ENCODE data around the gene TTN.

TTN gene

GRCh38 chr2:178807227-178808008, at the start of gene TTN:
TSS of gene TTN (minus strand) at chr2:178807423. CDS start at chr2:178804642, 2,781 bp downstream.
- no peak for DNase-seq

GRCh38 chr2:178855151-178855550, 47.9 kb upstream of the TTN start:
- DNase-seq = no peak

DNA sequence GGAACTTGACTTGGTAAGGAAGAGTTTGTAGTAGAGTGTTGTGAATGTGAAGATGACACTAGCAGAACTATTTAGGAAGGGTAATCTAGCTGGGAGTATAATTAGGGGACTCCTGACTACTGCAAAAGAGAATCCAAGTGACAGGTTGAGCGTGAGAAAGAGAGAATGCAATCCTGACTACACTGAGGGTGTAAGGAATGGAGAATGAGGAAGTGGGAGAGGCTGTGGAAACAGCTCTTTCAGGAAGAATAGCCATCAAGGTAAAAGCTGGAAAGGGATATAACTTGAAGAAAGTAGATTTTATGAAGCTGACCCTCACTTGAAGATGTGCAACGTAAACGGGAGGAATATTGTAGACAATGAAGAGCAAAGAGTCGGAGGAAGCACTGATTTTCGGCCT, 41.1 kb upstream of the TTN start:
- DNase-seq = no peak

DNA sequence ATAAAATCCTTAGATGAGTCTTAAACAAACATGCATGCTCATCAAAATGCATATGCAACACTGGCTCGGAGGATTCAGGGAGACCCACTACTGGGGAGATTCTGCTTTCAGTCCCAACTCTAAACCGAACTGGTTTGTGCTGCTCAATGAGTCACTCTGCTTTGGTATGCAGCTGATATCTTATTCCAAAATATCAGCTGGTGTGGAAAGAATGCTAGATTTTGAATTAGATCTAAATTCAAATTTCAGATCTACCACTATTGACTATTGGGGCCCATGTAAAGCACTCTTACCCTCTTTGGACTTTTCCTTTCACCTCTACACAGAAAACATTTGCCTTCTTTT, 39.2 kb upstream of the TTN start:
- no peak for DNase-seq

- no peak for DNase-seq
Observed at GRCh38 chr2:178845566-178846457, 38.6 kb upstream of the TTN start.

GRCh38 chr2:178844701-178845100, 37.5 kb upstream of the TTN start:
- no peak for DNase-seq

GRCh38 chr2:178844269-178844668, 37.0 kb upstream of the TTN start:
- no peak for DNase-seq

- no peak for DNase-seq
Observed at GRCh38 chr2:178843697-178844096, 36.5 kb upstream of the TTN start.

DNA sequence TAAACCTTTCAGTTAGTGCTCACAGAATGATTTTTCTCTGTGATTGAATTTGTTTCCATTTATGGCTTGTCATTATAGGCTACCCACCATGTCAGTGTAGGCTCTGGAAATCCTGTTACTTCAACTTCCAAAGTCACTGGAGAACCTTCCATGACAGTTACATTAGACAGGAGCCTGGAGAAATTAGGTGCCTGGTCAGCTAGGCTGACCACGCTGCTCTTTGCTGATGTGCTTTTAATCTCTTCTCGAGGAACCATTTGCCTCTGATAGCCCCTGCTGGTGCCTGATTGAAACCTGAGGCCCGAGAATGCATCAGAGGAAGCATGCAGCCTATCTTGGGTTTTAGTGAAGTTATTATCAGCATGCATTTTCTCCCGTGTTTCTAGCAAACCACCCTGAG, 29.6 kb upstream of the TTN start:
- no peak for DNase-seq

- no peak for DNase-seq
Observed at GRCh38 chr2:178834086-178834485, 26.9 kb upstream of the TTN start.

DNA sequence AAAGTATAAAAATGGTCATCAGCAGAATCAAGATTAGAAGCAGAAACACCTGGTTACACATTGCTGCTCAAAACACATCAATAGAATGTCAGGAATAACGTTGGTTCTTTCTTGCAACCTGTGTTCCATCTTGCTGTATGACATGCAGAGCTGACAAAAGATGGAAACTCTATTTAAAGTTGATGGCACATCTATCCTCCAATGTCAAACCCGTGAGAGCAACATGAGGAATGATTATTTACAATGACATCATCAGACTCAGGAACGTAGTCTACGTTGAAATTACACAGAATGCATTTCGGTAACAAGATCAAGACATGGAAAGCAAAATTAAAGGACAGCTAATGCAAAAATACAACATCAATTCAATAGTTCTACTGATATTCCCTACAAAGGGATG, 26.2 kb upstream of the TTN start:
- DNase-seq = no peak

DNA sequence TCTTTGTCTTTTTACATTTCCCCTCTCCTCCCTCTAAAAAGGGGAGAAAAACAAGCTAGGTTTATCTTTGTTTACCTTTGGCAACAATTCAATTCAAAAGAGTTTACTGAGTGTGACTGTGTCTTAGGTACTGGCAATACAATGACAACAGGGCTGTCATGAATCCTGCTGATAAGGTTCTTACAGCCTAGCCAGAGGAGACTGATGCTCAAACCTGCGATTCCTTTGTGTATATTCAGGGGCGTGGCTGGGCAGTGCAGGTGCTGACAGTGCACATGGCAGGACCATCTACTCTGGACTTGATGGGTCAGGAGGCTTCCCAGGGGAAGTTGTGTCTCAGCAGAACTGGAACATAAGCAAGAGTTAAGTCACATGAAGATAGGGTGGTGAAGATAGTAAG, 23.2 kb upstream of the TTN start:
- DNase-seq = no peak

DNA sequence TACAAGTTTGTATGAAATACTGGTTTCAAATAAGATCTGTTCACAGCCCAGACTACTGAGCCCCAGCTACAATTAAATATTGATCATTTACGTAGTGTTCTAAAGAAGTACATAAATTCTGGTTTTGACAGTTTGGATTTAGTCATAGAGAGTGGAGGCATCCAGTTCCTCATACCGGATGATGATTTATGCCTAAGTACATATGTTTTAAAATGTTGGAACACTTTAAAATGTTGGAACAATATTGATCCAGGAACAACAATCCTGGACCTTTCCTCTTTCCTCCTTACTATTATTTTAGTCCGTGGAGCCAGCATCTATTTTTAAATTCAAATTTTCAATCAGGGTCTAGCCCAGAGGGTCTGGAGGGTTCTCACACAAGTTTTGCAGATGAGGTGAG, 22.8 kb upstream of the TTN start:
- no peak for DNase-seq

GRCh38 chr2:178829299-178829960, 22.2 kb upstream of the TTN start:
- no peak for DNase-seq

DNA sequence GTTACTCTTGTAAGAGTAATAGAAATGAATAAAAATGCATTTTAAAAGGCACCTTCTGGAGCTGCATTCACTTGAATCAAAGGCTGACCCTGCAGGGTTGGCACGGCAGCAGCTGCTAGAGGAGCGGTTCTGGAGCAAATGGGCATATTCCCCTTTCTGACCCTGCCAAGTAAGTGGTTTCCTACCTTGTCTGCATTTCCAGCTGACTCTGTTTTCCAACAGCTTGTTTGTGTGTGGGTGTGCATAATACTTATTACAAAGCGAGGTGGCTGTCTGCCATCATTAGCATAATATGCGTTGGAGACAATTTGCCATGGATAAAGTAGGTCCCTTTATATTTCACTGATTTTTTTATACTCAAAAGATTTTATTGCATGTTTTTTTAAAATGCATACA, 21.3 kb upstream of the TTN start:
- DNase-seq = no peak

DNA sequence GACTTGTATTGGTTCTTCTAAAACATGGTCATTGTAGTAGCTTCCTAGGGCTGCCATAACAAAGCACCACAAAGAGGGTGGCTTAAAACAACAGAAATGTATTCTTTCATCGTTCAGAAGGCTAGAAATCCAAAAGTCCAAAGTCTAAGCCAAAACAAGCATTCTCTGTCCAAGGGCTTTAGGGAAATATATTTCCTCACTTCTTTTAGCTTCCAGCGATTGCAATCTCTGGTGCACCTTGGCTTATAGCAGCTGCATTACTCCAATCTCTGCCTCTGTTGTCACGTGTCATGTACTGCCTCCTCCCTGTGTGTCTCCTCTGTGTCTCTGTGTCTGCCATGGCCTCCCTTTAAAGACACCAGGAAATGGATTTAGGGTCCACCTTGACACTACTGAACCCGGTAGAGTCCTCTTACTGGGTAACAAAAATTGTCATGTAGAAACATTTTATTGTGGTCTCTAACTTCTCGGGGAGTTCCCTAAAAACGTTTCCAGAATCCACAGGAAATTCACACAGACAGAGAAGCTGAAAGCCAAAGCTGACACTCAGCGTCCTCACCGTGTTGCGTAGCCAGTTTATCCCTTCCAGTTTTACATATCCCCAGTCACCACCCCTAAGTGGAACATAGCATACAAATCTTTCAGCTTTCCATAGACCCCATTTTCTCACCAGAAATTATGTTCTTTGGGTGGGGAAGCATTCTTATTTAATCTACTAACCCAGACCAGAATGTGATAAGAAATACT, 20.7 kb upstream of the TTN start:
- DNase-seq = no peak

- no peak for DNase-seq
Observed at GRCh38 chr2:178827111-178827510, 19.9 kb upstream of the TTN start.

GRCh38 chr2:178825183-178825582, 18.0 kb upstream of the TTN start:
- DNase-seq = no peak

DNA sequence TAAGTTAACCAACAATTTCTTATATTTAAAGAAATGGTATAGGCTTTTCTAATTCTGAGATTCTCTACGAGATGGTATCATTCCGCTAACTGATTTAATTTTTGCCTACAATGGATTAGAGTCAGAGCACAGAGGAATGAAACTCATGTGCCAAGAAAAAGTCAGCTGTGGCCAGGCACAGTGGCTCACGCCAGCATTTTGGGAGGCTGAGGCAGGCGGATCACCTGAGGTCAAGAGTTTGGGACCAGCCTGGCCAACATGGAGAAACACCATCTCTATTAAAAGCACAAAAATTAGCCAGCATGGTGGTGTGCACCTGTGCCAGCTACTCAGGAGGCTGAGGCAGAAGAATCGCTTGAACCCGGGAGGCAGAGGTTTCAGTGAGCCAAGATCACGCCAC, 17.0 kb upstream of the TTN start:
- no peak for DNase-seq

DNA sequence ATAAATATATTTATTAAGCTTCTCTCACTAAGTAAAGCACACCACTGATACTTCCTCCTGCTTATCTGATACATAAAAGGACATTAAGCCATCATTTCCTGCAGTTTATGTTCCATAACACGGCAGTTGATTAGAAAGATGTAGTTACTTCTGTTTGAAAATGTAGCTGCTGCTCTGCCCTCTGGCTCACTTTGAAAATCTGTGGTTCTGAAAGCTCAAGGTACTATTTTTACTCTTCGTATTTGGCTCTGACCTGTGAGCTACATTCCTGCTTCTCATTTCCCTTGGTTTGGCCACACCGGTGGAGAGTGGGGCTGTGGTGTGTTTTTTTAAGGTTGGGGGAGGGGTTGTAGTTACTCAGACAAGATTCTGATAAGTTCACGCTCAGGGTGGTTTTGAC, 12.8 kb upstream of the TTN start:
- no peak for DNase-seq

- no peak for DNase-seq
Observed at GRCh38 chr2:178819147-178819875, 12.1 kb upstream of the TTN start.

GRCh38 chr2:178811901-178812300, 4.7 kb upstream of the TTN start:
- DNase-seq = no peak

All from T1000 (cell line).